ENCODE data around the gene VSIR.

VSIR gene

DNA sequence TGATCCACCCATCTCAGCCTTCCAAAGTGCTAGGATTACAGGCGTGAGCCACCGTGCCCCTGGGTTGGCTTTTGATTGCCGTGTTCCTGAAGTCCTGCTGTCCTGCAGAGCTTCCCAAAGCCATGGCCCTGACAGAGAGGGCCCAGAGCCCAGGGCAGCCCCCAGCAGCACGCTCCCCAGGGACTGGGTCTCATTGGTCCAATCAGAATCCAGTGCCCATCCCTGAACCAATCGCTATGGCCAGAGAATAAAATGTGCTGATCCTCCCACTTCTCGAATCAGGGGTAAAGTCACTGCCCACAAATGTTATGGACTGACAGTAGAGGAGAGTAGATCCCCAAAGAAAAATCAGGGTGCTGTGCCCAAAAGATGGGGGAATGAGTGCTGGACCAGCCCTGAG lies 48.8 kb downstream of the VSIR start:
- Histone ChIP-seq H3K4me3 (ENCODE audit: low read length, poor library complexity, severe bottlenecking) (no peak overlapping the region), H3K4me2 (ENCODE audit: low read depth, low read length, poor library complexity, severe bottlenecking) (no peak overlapping the region)
- TF ChIP-seq, protein P1, sequence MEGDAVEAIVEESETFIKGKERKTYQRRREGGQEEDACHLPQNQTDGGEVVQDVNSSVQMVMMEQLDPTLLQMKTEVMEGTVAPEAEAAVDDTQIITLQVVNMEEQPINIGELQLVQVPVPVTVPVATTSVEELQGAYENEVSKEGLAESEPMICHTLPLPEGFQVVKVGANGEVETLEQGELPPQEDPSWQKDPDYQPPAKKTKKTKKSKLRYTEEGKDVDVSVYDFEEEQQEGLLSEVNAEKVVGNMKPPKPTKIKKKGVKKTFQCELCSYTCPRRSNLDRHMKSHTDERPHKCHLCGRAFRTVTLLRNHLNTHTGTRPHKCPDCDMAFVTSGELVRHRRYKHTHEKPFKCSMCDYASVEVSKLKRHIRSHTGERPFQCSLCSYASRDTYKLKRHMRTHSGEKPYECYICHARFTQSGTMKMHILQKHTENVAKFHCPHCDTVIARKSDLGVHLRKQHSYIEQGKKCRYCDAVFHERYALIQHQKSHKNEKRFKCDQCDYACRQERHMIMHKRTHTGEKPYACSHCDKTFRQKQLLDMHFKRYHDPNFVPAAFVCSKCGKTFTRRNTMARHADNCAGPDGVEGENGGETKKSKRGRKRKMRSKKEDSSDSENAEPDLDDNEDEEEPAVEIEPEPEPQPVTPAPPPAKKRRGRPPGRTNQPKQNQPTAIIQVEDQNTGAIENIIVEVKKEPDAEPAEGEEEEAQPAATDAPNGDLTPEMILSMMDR (conservative IDR thresholded peaks at IDR 0.05; ENCODE audit: low read length), result no peak
- TF ChIP-seq EZH2phosphoT487 (IDR thresholded peaks at IDR 0.05; ENCODE audit: borderline replicate concordance), result no peak

DNA sequence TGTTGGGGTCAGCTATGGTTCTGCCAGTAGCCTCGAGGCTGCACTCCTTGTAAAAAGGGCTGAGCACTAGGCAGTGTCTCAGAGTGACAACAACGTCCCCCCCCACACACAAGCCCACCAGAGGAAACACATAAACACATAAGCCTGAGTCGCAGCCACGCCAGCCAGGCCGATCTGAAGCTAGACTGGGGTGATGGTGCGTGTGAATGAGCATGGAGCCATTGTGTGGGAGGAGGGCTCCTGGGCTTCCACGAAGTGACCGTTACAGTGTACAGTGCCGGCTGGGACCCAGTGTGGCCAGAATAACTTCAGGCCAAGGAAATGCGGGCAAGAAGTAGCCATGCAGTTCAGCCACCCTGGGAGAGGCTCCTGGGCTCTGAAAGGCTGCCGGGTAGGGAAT lies 50.0 kb downstream of the VSIR start:
- no peaks in the 10 kb centered on the region for H3K36me3 ChIP-seq (ENCODE audit: insufficient read depth, low read length)
- no peaks in the 10 kb centered on the region for H3K9me3 ChIP-seq (ENCODE audit: insufficient read depth, low read depth, low read length)
- no peaks in the 10 kb centered on the region for H3K9me2 ChIP-seq (replicated peaks; ENCODE audit: low read depth, low read length)
- H3K9ac ChIP-seq (ENCODE audit: low read depth, low read length, poor library complexity, severe bottlenecking), result no peak overlapping the region
- no peaks in the 10 kb centered on the region for H4K20me1 ChIP-seq (ENCODE audit: insufficient read depth, low read length, poor library complexity, severe bottlenecking)
- H3K4me3 ChIP-seq (ENCODE audit: low read length, poor library complexity, severe bottlenecking), result no peak overlapping the region
- H2AFZ ChIP-seq (ENCODE audit: low read length), result no peak overlapping the region
- no peak for TF ChIP-seq EZH2phosphoT487 (IDR thresholded peaks at IDR 0.05; ENCODE audit: borderline replicate concordance)
- TF ChIP-seq, protein P1 (conservative IDR thresholded peaks at IDR 0.05; ENCODE audit: low read length), result no peak
- peaks cover 29% of the 10 kb centered on the region for H3K4me1 ChIP-seq (ENCODE audit: insufficient read depth, low read length, poor library complexity, severe bottlenecking)
- no peaks in the 10 kb centered on the region for H3K27me3 ChIP-seq (ENCODE audit: insufficient read depth, low read length, poor library complexity, severe bottlenecking)
- H3K4me2 ChIP-seq (ENCODE audit: low read depth, low read length, poor library complexity, severe bottlenecking), result no peak overlapping the region
- no peaks in the 10 kb centered on the region for H3K79me2 ChIP-seq (ENCODE audit: insufficient read depth, low read length)
- no peaks in the 10 kb centered on the region for H3F3A ChIP-seq (ENCODE audit: low read depth)

More for the DNA sequence above, 48.8 kb downstream of the VSIR start:
- Histone ChIP-seq H3K79me2 (ENCODE audit: insufficient read depth, low read length) (no peaks in the 10 kb centered on the region), H3K27me3 (ENCODE audit: insufficient read depth, low read length, poor library complexity, severe bottlenecking) (no peaks in the 10 kb centered on the region), H3K36me3 (ENCODE audit: insufficient read depth, low read length) (no peaks in the 10 kb centered on the region), H4K20me1 (ENCODE audit: insufficient read depth, low read length, poor library complexity, severe bottlenecking) (no peaks in the 10 kb centered on the region), H3K9me3 (ENCODE audit: insufficient read depth, low read depth, low read length) (no peaks in the 10 kb centered on the region), H3K9ac (ENCODE audit: low read depth, low read length, poor library complexity, severe bottlenecking) (no peak overlapping the region), H3K9me2 (replicated peaks; ENCODE audit: low read depth, low read length) (no peaks in the 10 kb centered on the region), H3K4me1 (ENCODE audit: insufficient read depth, low read length, poor library complexity, severe bottlenecking) (peaks cover 39% of the 10 kb centered on the region), H2AFZ (ENCODE audit: low read length) (no peak overlapping the region), H3F3A (ENCODE audit: low read depth) (no peaks in the 10 kb centered on the region)

DNA sequence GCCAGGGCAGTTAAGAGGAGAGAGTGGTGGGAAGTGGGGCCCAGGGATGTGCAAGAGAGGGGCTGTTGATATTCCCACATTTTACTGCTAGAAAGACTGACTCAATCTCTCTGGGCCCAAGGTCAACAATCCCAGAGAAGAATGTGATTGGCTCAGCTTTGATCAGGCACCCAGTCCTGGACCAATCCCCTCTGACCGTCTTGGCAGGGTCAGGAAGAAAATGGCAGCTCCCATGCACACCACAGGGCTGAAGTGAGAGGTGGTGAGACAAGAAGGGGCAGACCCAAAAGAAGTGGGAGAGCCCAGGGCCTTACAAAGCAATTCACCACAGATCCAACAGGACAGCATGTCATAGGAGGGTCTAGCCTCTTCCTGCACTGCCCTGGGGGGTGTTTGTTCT lies 50.5 kb downstream of the VSIR start:
- H3F3A ChIP-seq (ENCODE audit: low read depth), result no peaks in the 10 kb centered on the region
- H3K4me2 ChIP-seq (ENCODE audit: low read depth, low read length, poor library complexity, severe bottlenecking), result no peak overlapping the region
- no peaks in the 10 kb centered on the region for H3K27me3 ChIP-seq (ENCODE audit: insufficient read depth, low read length, poor library complexity, severe bottlenecking)
- no peak overlapping the region for H2AFZ ChIP-seq (ENCODE audit: low read length)
- H3K79me2 ChIP-seq (ENCODE audit: insufficient read depth, low read length), result no peaks in the 10 kb centered on the region
- no peaks in the 10 kb centered on the region for H3K9me2 ChIP-seq (replicated peaks; ENCODE audit: low read depth, low read length)
- H3K4me1 ChIP-seq (ENCODE audit: insufficient read depth, low read length, poor library complexity, severe bottlenecking), result peaks cover 24% of the 10 kb centered on the region
- H4K20me1 ChIP-seq (ENCODE audit: insufficient read depth, low read length, poor library complexity, severe bottlenecking), result no peaks in the 10 kb centered on the region
- no peak overlapping the region for H3K4me3 ChIP-seq (ENCODE audit: low read length, poor library complexity, severe bottlenecking)
- H3K36me3 ChIP-seq (ENCODE audit: insufficient read depth, low read length), result no peaks in the 10 kb centered on the region
- H3K9me3 ChIP-seq (ENCODE audit: insufficient read depth, low read depth, low read length), result no peaks in the 10 kb centered on the region
- H3K9ac ChIP-seq (ENCODE audit: low read depth, low read length, poor library complexity, severe bottlenecking), result no peak overlapping the region
- no peak for TF ChIP-seq EZH2phosphoT487 (IDR thresholded peaks at IDR 0.05; ENCODE audit: borderline replicate concordance)
- TF ChIP-seq, protein P1 (conservative IDR thresholded peaks at IDR 0.05; ENCODE audit: low read length), result no peak
